HCT116 (cell line): ENCODE measurements around the gene GNB5. TPM values are rescaled to one million over a fixed set of nuclear protein-coding genes. Genes with fewer than 3 reads are reported as not detected.

ENCODE experiments used
- ATAC-seq: fragments of 200-7000 bp; cut with Tn5 transposase; 2 replicates; pipeline ENCODE4 v1.9.1; 2020; ENCODE audit warnings: mild to moderate bottlenecking, moderate library complexity
- BruUV-seq: library from RNA; stranded (reverse); fragments of 400-500 nt; replicated peaks from 2 replicates; lab custom pipeline; 2021; lab: Mats Ljungman, UMichigan
- CTCF ChIA-PET: fragments of 300-600 bp; sonication (Branson Sonifier 250); formaldehyde crosslinking; loops from one replicate; lab custom pipeline; 2021; ENCODE audit warnings: antibody characterized with exemption; lab: Charles Lee
- POLR2A ChIA-PET: fragments of 300-600, 350-600 bp; sonication (Branson Sonifier 250); formaldehyde crosslinking; loops from one replicate; lab custom pipeline; 2021; ENCODE audit warnings: antibody characterized with exemption; lab: Charles Lee
- RAD21 ChIA-PET, 2 experiments: fragments of 300-600 bp; sonication (Branson Sonifier 250); formaldehyde crosslinking; loops; one replicate each; lab custom pipeline; 2023; ENCODE audit warnings: low total read pairs in 2 of 2; ENCODE audit not compliant: uncharacterized antibody in 2 of 2, unreplicated experiment in 2 of 2, low non-redundant PET in 1 of 2; lab: Charles Lee
- DNase-seq: peaks from one replicate; pipeline ENCODE4 v3.0.0-alpha.2; 2010; ENCODE audit warnings: low read depth, low spot score
- H2AFZ ChIP-seq: fragments of 200-600 bp; shearing (Covaris generic), sonication (generic); 2 replicates; pipeline ENCODE4 v1.6.1; 2017; ENCODE audit warnings: low read depth, mixed run types, mixed read lengths, antibody characterized with exemption, low read length; ENCODE audit not compliant: poor library complexity, severe bottlenecking
- H3K27ac ChIP-seq: 2 replicates; pipeline ENCODE4 v1.5.1; 2012; ENCODE audit warnings: low read depth, low read length
- H3K27me3 ChIP-seq: fragments of 200-600 bp; sonication (generic); 2 replicates; pipeline ENCODE4 v1.6.1; 2016; ENCODE audit warnings: mixed run types, low read length, mixed read lengths; ENCODE audit not compliant: insufficient read depth
- H3K36me3 ChIP-seq, 2 experiments: fragments of 200-500 bp in 1 of 2; fragments of 200-600 bp in 1 of 2; sonication (Bioruptor generic) in 1 of 2; sonication (generic) in 1 of 2; 2 replicates each; pipeline versions ENCODE4 v1.5.1 to v1.6.1; 2014 to 2016; ENCODE audit warnings: low read length in 2 of 2, inconsistent platforms in 1 of 2, mixed read lengths in 1 of 2, mixed run types in 1 of 2; ENCODE audit not compliant: insufficient read depth in 2 of 2, control insufficient read depth in 1 of 2
- H3K4me1 ChIP-seq, 2 experiments: fragments of 200-600 bp in 1 of 2; sonication (generic) in 1 of 2; 2 replicates each; pipeline versions ENCODE4 v1.5.1 to v1.6.1; 2012 to 2017; ENCODE audit warnings: low read length in 2 of 2, inconsistent platforms in 1 of 2, mild to moderate bottlenecking in 1 of 2, mixed read lengths in 1 of 2, mixed run types in 1 of 2, moderate library complexity in 1 of 2; ENCODE audit not compliant: insufficient read depth in 2 of 2, control insufficient read depth in 1 of 2
- H3K4me2 ChIP-seq: fragments of 200-600 bp; sonication (generic); 2 replicates; pipeline ENCODE4 v1.6.1; 2017; ENCODE audit warnings: mixed run types, low read length, mixed read lengths
- H3K4me3 ChIP-seq, 2 experiments: fragments of 200-600 bp in 1 of 2; sonication (generic) in 1 of 2; replicated peaks in 1 of 2; 2 replicates each; pipeline ENCODE4 v1.5.1; 2011 to 2016; ENCODE audit warnings: low read length in 2 of 2, control low read depth in 1 of 2, low read depth in 1 of 2, mild to moderate bottlenecking in 1 of 2, mixed read lengths in 1 of 2, mixed run types in 1 of 2
- H3K79me2 ChIP-seq: fragments of 200-600 bp; sonication (generic); 2 replicates; pipeline ENCODE4 v1.6.1; 2017; ENCODE audit warnings: mild to moderate bottlenecking, mixed run types, low read length, moderate library complexity, mixed read lengths; ENCODE audit not compliant: insufficient read depth
- H3K9ac ChIP-seq: fragments of 200-600 bp; sonication (generic); 2 replicates; pipeline ENCODE4 v1.6.1; 2016; ENCODE audit warnings: low read length, mixed read lengths
- H3K9me2 ChIP-seq: fragments of 200-600 bp; sonication (generic), shearing (Covaris generic); 2 replicates; pipeline ENCODE4 v1.6.1; 2017; ENCODE audit warnings: mixed run types, mild to moderate bottlenecking, moderate library complexity; ENCODE audit not compliant: insufficient read depth
- H3K9me3 ChIP-seq, 2 experiments: fragments of 200-500 bp in 1 of 2; fragments of 200-600 bp in 1 of 2; sonication (Bioruptor generic) in 1 of 2; sonication (generic) in 1 of 2; 2 replicates each; pipeline ENCODE4 v1.6.1; 2014 to 2017; ENCODE audit warnings: low read length in 2 of 2, mixed read lengths in 2 of 2, inconsistent platforms in 1 of 2, low read depth in 1 of 2, mild to moderate bottlenecking in 1 of 2, mixed run types in 1 of 2, moderate library complexity in 1 of 2; ENCODE audit not compliant: control insufficient read depth in 1 of 2, insufficient read depth in 1 of 2
- H4K20me1 ChIP-seq: fragments of 200-600 bp; sonication (generic), shearing (Covaris generic); 2 replicates; pipeline ENCODE4 v1.6.1; 2017; ENCODE audit warnings: mixed run types, mild to moderate bottlenecking, moderate library complexity; ENCODE audit not compliant: insufficient read depth
- CBX3 ChIP-seq: IDR thresholded peaks from 2 replicates; pipeline ENCODE4 v1.6.1; 2012; ENCODE audit warnings: low read depth
- ELF1 ChIP-seq: IDR thresholded peaks from 2 replicates; pipeline ENCODE4 v1.6.1; 2012; ENCODE audit warnings: low read depth, borderline replicate concordance
- JUND ChIP-seq: IDR thresholded peaks from 2 replicates; pipeline ENCODE4 v1.6.1; 2012
- TCF7L2 ChIP-seq: IDR thresholded peaks from 2 replicates; pipeline ENCODE4 v1.7.0; 2011; ENCODE audit warnings: borderline replicate concordance, inconsistent platforms; ENCODE audit not compliant: insufficient read depth, insufficient read length; ENCODE audit errors: extremely low read depth
- ZFX ChIP-seq: fragments of 450-650 bp; IDR thresholded peaks from 2 replicates; pipeline ENCODE4 v1.6.1; 2017
- intact Hi-C: fragments of 100-400 bp; cut with micrococcal nuclease; formaldehyde crosslinking; loops from 2 replicates; pipeline ENCODE4 v1.10.0; 2022
- total RNA-seq: library from RNA; stranded (reverse); gene quantifications from one replicate; pipeline ENCODE4 v1.2.1, GENCODE V29; 2021; ENCODE audit not compliant: unreplicated experiment
- TF ChIP-seq, protein P1 (sequence below): IDR thresholded peaks from 2 replicates; pipeline ENCODE4 v1.6.1; 2012; ENCODE audit warnings: low read depth

The GNB5 gene
- total RNA-seq, 1 experiment from 2014 or later: 27.6 TPM

DNA sequence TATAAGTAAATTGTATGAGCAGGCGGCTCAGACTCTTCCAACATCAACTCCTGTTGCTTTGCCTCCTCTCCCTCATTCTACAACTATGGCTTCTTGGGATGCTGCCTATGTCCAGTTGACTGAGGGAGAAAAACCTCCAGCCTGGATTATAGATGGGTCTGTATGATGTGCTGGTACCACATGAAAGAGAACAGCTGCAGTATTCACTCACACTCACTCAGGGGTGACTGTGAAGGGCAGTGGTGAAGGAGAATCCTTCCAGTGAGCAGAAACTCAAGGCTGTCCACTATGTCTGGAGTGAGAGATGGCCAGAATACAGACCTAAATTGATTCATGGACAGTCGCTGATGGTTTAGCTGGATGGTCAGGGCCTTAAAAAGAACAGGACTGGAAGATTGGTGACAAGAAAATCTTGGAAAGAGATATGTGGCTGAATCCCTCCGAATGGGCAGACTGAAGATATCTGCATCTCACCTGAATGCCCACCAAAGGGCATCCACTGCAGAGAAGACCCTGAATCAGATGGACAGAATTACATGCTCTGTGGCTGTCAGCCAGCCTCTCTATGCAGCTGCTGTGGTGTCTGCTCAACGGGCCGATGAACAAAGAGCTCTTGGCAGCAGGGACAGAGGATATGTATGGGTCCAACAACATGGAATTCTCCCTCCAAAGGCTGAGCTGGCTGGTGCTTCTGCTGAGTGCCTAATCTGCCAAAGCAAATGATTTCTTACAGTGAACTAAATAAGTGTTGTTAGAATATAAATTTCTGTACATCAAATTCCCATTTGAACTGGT, 76.7 kb downstream of the GNB5 start:
- Histone ChIP-seq H3K4me1 (no peaks in the 10 kb centered on the region), H2AFZ (no peak overlapping the region), H4K20me1 (no peaks in the 10 kb centered on the region), H3K9ac (no peak overlapping the region), H3K79me2 (no peaks in the 10 kb centered on the region), H3K27ac (no peak overlapping the region), H3K4me3 (no peak overlapping the region), H3K9me3 (no peaks in the 10 kb centered on the region), H3K36me3 (no peaks in the 10 kb centered on the region), H3K4me2 (no peak overlapping the region), H3K9me2 (no peaks in the 10 kb centered on the region), H3K27me3 (no peaks in the 10 kb centered on the region)
- ATAC-seq (no peak), DNase-seq (no peak)
- intact Hi-C loops: no loop called here
- ChIA-PET POLR2A (no interaction called here), RAD21 (no interaction called here), CTCF (interaction anchor here (1.3 kb wide), 1 partner anchor 36 kb away, joined by 3 read pairs; no protein-coding TSS in a partner anchor)
- BruUV-seq: no TSS peak
- TF ChIP-seq TCF7L2 (no peak), ELF1 (no peak), ZFX (no peak), CBX3 (no peak), JUND (no peak)
- TF ChIP-seq, protein P1, sequence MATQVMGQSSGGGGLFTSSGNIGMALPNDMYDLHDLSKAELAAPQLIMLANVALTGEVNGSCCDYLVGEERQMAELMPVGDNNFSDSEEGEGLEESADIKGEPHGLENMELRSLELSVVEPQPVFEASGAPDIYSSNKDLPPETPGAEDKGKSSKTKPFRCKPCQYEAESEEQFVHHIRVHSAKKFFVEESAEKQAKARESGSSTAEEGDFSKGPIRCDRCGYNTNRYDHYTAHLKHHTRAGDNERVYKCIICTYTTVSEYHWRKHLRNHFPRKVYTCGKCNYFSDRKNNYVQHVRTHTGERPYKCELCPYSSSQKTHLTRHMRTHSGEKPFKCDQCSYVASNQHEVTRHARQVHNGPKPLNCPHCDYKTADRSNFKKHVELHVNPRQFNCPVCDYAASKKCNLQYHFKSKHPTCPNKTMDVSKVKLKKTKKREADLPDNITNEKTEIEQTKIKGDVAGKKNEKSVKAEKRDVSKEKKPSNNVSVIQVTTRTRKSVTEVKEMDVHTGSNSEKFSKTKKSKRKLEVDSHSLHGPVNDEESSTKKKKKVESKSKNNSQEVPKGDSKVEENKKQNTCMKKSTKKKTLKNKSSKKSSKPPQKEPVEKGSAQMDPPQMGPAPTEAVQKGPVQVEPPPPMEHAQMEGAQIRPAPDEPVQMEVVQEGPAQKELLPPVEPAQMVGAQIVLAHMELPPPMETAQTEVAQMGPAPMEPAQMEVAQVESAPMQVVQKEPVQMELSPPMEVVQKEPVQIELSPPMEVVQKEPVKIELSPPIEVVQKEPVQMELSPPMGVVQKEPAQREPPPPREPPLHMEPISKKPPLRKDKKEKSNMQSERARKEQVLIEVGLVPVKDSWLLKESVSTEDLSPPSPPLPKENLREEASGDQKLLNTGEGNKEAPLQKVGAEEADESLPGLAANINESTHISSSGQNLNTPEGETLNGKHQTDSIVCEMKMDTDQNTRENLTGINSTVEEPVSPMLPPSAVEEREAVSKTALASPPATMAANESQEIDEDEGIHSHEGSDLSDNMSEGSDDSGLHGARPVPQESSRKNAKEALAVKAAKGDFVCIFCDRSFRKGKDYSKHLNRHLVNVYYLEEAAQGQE: no peak
